HL-60/S4 treated with phorbol 12-myristate 13-acetate at 8.2 ng/mL for 4 days and 3 days (cell line): ENCODE measurements around the gene NCKAP5L.
"Not testable (repeated sequence)": the region's sequence is repeated elsewhere in the genome, so short reads cannot be mapped to it uniquely, and the experiment has no call there.

ENCODE experiments used
- in situ Hi-C: fragments of 300-500 bp; cut with MboI; formaldehyde crosslinking; loops from 2 replicates; pipeline ENCODE4 v1.15.0; 2022; ENCODE audit warnings: low sequenced_read_pairs

The NCKAP5L gene

DNA sequence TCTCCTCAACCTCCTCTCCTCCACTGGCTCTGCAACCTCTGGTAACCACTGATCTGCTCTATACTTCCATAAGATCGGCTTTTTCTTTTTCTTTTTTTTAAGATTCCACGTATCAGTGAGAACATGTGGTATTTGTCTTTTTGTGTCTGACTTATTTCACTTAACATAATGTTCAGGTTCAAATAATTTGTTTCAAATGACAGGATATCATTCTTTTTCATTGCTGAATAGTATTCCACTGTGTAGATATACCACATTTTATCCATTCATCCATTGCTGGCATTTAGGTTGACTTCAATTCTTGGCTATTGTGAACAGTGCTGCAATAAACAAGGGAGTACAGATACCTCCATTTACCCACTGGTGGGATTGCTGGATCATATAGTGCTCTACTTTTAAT, 40.5 kb downstream of the NCKAP5L start:
- in situ Hi-C loops, result no loop called here

DNA sequence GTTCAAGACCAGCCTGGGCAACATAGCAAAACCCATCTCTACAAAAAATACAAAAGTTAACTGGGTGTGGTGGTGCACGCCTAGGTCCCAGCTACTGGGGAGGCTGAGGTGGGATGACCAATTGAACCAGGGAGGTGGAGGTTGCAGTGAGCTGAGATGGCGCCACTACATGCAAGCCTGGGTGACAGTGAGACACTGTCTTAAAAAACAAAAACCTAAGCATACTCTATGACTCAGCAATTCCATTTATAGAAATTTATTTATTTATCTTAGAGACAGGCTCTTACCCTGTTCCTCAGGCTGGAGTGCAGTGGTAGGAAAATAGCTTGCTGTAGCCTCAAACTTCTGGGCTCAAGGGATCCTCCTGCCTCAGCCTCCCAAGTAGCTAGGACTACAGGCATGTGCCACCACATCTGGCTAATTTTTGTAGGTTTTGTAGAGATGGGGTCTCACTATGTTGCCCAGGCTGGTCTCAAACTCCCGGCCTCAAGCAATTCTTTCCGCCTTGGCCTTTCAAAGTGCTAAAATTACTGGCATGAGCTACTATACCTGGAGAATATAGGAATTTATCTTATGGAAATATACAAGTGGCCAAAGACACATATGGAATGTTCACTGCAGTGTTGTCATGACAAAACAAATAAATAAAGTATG, 43.3 kb downstream of the NCKAP5L start:
- in situ Hi-C loops, result loop anchor here (5.0 kb wide), 1 partner anchor 52 kb away; no protein-coding TSS in a partner anchor

DNA sequence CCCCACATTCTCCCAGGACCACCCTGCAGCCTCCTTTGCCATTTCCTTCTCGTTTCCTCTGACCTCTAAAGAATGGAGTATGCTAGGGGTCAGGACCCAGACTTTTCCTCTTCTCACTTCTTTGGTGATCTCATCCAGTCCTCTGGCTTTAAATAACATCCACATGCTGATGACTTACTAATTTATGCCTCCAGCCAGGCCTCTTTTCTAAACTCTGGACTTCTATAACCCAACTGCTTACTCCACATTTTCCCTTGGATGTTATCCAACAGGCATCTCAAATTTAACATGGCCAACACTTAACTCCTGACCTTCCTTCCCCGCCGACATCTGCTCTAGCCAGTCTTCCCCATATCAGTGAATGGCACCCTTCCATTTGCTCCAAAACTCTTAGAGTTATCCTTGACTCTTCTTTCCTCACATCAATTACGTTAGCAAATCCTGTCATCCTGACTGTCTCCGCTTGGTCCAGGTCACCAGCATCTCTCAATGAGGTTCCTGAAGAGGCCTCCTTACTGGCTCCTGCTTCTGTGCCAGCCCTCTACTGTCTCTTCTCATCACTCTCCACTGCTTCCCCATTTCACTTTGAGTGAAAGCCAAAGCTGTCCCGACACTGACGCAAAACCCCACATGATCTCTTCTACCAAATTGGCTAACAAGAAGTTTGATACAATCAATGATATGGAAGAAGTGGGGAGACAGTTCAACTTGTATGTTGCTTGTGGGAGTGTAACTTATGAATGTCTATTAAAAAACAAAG, 44.1 kb downstream of the NCKAP5L start:
- in situ Hi-C loops, result loop anchor here (5.0 kb wide), 1 partner anchor 53 kb away; no protein-coding TSS in a partner anchor

DNA sequence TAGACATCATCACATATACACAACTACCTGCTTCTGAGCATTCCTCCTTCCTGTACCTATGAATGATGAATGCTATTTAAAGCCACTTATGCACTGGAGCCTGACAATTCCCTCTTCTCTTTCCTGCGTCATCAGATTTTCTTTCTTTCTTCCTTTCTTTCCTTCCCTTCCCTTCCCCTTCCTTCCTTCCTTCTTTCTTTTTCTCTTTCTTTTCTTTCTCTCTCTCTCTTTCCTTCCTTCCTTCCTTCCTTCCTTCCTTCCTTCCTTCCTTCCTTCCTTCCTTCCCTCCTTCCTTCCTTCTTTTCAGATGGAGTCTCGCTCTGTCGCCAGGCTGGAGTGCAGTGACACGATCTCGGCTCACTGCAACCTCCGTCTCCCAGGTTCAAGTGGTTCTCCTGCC, 47.3 kb downstream of the NCKAP5L start:
- in situ Hi-C loops, result loop anchor here (5.0 kb wide), 1 partner anchor 56 kb away; no protein-coding TSS in a partner anchor

DNA sequence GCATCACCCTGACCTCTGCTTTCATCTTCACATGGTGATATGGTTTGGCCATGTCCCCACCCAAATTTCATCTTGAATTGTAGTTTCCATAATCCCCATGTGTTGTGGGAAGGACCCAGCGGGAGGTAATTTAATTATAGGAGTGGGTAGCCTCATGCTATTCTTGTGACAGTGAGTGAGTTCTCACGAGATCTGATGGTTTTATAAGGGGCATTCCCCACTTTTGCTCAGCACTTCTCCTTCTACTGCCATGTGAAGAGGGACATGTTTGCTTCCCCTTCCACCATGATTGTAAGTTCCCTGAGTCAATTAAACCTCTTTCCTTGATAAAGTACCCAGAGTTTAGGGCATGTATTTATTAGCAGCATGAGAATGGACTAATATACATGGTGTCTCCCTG, 48.6 kb downstream of the NCKAP5L start:
- in situ Hi-C loops, result no loop called here

DNA sequence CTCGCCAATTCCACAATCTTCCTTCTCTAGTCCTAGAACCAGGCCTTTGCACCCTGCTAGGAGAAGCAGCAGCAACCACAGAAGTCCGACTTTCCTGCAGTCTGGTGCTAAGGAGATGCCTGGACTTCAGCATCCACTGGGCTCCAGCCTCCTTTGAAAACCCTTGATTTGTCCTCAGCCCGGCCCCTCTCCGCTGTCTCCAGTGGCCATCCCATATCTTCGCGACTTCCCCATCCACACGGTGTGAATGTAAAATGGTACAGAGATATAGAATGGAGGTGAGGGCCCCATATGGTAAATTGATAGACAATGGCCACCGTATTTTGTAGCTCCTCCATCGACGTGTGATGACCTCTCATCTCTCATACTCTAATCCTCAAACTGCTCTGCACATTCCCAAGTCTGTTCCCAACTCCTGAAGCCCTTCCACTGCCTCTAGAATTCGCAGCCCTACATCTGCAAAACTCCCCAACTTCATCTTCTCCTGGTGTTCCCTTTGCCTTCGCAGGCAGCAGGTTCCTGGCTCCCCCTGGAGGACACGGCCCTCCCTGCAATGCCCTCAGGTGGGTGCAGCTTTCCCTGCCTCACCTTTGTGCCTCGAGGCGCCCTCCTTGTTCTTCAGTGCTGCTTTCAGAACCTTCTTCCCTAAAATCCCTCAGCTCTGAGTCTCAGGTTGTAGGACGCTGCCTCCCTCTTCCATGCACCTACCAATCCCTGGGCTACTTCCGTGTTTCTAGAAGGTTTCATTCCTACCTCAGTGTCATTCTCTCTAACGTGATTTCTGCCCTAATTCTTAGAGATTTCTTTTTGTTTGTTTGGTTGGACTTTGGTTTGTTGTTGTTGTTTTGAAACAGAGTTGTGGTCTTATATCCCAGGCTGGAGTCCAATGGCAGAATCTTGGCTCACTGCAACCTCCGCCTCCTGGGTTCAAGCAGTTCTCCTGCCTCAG, 50.1 kb downstream of the NCKAP5L start:
- in situ Hi-C loops, result no loop called here

DNA sequence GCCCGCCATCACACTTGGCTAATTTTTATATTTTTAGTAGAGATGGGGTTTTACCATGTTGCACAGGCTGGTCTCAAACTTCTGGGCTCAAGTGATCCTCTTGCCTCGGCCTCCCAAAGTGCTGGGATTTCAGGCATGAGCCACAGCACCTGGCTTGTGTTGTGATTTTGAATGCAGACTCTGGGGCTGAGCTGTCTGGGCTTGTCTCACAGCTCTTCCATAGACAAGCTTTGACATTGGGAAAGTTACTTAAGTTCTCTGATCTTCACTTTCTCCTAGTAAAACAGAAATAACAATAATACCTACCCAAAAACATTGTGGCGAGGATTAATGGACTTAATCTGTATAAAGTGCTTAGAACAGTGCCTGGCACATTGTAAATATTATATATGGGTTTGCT, 50.9 kb downstream of the NCKAP5L start:
- in situ Hi-C loops, result no loop called here

DNA sequence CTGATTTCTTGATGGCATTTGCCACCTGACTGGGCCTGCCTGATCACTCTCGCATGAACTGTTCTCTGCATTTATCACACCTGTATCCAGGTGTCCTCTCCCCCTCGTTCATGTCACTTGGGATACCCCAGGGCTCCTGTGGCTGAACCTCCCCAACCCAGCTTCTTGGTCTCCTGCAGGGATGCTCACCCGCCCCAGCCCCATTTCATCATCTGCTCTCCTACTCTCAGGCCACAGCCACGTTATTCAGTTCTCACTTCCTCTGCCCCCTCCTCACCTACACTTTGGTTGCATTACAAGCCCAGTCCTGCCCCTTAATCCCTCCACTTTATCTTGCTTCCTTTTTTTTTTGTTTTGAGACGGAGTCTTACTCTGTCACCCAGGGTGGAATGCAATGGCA, 51.4 kb downstream of the NCKAP5L start:
- in situ Hi-C loops, result no loop called here

DNA sequence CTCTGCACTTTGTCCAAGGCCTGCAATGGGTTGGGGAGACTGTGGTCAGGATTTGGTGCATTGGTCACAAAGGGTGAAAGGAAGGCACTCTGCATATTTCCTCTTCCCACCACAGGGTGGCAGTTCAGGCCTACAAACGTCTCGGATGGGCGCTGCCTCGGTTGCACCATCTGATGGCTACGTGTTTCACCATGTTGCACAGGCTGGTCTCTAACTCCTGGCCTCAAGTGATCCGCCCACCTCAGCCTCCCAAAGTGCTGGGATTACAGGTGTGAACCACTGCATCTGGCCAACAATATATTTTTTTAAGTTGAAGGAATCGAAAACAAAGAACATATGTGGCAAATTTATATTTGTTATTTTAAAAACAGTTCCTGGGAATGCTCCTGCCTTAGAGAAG, 51.8 kb downstream of the NCKAP5L start:
- in situ Hi-C loops, result no loop called here

DNA sequence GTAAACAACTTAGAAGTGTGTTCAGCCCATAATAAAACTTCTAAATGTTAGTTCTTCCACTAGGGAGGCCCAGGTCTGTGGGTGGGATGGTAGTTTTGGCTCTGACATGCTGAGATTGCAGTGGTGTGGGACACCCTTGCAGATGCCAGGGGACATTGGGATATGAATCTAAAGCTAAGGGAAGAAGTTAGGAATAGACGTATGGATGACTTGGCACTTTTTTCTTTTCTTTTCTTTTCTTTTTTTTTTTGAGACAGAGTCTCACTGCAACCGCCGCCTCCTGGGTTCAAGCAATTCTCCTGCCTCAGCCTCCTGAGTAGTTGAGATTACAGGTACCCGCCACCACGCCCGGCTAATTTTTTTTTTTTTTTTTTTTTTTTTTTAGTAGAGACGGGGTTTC, 55.1 kb downstream of the NCKAP5L start:
- in situ Hi-C loops, result not testable (repeated sequence)

DNA sequence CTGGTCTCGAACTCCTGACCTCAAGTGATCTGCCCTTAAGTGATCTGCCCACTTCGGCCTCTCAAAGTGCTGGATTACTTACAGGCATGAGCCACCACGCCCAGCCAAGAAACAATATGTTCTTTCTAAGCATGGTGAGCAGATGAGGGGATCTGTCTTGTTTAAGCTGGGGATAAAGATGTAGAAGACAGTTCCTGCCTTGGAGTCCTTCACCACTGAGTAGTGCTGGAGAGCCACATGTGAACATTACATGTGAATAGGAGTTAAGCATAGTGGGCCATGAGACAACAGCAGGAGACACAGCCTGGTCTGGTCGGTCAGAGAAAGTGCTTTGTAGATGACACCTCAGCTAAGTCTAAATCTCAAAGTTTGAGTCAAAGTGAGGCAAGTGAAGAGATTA, 60.9 kb downstream of the NCKAP5L start:
- in situ Hi-C loops, result no loop called here

DNA sequence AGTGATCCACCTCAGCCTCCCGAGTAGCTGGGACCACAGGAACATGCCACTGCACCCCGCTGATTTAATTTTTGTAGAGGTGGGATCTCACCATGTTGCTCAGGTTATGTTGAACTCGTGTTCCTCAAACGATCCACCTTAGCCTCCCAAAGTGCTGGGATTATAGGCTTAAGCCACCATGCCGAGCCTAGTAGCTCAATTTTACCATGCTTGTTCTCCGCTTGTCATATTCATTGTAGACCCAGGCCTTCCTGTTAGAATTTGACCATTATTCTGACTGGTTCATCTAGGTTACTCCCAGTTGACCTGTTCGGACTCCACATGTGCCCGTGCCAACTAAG, 62.1 kb downstream of the NCKAP5L start:
- in situ Hi-C loops, result no loop called here

DNA sequence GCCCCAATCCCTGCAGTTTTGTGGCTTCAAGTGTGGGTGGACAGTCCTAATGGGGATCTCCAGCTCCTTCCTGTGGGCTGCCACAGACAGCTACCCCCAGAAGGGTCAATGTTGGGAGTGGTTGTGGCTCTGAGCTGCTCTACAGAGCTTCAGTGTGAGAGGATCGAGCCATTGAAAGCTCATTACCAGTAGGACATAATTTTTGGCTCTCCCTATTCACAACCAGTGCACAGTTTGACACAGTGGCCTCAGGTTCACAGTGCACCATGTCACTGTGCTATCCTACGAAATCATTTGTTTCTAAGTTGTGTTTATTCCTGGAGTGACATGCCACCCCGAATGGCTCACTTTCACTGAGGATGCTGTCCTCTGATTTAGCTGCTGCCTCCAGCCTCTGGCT, 64.1 kb downstream of the NCKAP5L start:
- in situ Hi-C loops, result no loop called here

DNA sequence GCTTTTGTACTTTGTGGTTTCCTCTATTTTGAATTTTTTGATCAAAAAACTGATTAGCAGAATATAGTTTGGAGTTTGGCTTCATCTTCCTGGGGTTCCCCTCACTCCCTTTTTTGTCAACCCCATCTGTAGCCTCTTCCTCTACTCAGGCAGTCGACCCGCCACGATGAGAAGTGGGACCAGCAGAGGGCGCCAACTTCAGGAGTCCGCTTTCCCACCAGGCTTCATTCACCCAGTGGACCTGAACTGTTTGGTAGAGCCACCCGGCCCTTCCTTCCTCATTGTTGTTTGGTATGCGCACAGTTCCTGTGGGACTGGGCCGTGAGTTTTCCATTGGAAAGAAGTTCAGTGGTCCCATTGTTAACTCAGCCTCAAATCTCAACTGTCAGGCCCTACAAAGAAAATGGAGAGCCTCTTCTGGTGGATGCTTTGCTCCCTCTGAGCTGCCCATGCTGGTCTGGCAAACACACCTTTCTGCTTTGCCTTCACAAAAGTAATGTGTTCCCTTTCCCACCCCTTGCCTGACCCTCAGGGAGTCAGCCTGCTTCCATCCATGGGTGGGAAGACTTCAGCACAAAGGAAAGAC, 65.1 kb downstream of the NCKAP5L start:
- in situ Hi-C loops, result no loop called here

DNA sequence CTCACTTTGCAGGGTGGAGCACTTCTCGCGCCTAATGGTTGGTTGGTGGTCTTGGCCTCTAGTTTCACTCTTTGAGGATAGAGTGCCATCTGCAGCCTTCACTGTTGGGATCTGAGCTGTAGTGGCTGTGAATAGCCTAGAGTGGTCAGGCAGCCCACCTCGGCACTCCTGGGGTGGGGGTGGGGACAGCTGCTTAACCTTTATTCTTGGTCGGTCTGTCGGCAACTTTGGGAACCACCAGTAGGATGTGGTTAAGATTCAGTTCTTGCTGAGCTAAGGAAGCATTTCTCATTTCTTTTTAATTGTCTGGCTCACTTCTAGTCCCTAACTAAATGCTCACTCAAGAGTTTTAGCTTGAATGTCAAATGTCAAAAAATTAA, 65.8 kb downstream of the NCKAP5L start:
- in situ Hi-C loops, result no loop called here

DNA sequence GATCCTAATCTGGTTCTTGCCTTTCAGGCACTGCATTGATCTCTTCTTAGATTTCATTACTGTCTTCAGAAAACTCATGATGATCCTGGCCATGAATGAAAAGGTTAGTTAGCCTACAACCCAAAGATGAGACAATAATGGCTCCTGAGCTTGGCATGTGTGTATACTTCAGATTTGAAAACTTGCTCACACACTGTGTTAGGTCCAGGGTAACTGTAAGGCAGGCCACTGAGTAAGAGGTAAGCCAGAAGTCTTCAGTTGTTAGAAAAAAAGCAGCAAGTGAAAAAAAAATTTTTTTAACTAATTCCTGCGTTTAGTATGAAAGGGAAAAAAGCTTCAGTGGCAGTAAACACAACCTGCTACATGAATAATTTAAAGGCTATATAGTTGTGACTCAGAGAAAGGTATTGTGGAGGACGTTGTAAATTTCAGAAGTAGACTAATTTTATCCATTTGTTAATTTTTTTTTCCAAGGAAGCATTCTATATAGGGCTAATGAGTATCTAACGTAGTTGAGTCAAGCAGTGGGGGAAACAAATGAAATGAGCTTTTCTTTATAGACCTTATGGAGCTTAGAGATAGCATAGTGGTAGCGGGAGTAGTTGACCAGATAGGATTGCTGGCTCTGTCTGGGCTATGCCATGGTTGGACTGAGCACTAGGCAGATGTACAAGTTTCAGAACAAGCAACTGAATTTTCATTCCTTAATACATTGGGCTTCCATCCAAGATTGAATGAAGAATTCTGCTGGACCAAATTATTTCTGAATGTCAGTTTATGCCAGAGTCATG, 66.3 kb downstream of the NCKAP5L start:
- in situ Hi-C loops, result no loop called here

DNA sequence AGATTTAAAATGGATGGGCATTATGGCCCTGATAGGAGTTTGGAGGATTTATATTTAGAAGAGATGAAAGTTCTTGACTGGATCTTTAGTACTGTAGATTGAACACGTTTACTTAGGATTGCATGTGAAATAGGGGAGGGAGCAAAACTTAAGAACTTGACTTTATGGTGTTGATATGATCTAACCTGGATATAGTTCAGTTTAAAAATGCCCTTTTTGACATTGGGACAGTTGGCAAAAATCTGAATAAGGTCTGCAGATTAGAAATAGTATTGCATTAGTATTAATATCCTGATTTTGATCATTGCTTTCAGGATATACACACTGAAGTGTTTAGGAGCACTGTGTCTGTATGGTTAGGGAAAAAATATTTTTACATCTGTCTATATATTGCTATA, 77.2 kb downstream of the NCKAP5L start:
- in situ Hi-C loops, result no loop called here

DNA sequence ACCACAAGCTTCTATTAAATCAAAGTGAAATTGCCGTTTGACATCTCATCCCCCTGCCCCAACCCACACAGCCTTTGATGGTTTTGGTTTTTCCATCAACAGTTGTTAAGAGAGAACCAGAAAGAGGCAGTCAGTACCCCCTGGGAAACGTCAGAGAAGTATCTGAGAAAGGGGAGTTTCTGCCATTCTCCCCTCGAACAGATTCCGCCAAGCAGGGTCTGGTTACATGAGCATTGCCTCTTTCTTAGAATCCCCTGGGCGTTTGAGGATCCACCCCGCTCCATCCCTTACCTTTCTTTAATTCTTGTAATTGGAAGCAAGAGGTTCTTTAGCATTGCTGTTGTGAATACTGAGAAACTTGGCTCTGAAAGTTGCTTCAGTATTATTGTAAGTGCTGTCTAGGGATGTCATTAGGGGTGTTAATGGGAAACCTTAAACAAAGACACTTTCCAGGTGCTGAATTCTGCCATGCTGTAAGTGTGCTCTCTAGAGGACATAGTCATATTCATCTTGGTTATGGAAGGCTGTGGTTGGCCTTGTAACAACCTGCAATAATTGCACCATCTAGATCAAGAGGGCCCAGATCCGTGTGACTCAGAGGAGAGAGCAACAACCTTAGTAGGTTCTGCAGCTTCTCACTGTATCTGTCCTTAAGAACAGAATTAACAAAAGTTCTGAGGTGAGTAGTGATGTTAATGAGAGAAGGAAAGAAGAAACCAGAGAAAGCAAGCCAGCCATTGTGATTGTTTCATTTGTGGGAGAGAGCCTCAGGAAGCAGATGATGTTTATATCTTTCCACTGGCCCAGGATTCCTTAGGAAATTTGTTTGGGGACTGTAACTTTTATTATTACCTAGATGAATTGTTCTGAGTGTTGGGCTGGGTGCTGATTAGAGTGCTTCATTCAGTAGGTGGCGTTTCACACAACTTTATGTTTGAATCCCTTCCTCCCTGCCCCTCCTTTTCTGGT, 77.9 kb downstream of the NCKAP5L start:
- in situ Hi-C loops, result no loop called here

DNA sequence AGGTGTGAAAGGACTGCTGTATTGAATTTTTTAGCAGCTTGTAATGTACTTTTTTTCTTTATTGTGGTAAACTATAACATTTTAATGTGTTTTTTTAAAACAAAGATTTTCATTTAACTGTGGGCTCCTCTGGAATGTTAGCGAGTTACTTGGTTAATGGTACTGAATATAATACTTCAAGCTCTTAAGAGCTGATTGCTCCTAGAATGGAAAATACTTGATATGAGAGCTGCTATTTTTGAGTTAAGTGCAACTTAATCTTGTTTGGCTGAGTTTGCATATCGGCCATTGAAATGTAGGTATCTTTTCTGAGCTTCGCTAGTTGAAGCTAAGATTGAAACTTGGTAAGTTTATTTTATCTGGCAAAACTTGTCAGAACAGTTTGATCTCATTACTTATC, 79.4 kb downstream of the NCKAP5L start:
- in situ Hi-C loops, result no loop called here
